ENCODE results near the gene SPATA25.

Gene SPATA25

GRCh38 chr20:45842169-45842812 is 45.1 kb downstream of the SPATA25 start:
- no peak for TF ChIP-seq CTCF (IDR thresholded peaks at IDR 0.05; ENCODE audit: low read depth, low read length)
- H3K4me3 ChIP-seq (ENCODE audit: low read depth, low read length): no peak overlapping the region
- H3K27me3 ChIP-seq (ENCODE audit: insufficient read depth, low read depth, severe bottlenecking): no peaks in the 10 kb centered on the region
- H3K36me3 ChIP-seq: peaks cover 34% of the 10 kb centered on the region
- DNase-seq: no peak
- H3K27ac ChIP-seq: no peak overlapping the region
- no peaks in the 10 kb centered on the region for H3K9me3 ChIP-seq (ENCODE audit: severe bottlenecking)

GRCh38 chr20:45841407-45842129 is 45.9 kb downstream of the SPATA25 start:
- H3K4me3 ChIP-seq (ENCODE audit: low read depth, low read length): no peak overlapping the region
- H3K36me3 ChIP-seq: peaks cover 34% of the 10 kb centered on the region

GRCh38 chr20:45840700-45841198 is 46.7 kb downstream of the SPATA25 start:
- no peak for TF ChIP-seq CTCF (IDR thresholded peaks at IDR 0.05; ENCODE audit: low read depth, low read length)
- no peaks in the 10 kb centered on the region for H3K27me3 ChIP-seq (ENCODE audit: insufficient read depth, low read depth, severe bottlenecking)
- no peak overlapping the region for H3K27ac ChIP-seq
- no peak overlapping the region for H3K4me3 ChIP-seq (ENCODE audit: low read depth, low read length)
- no peaks in the 10 kb centered on the region for H3K9me3 ChIP-seq (ENCODE audit: severe bottlenecking)
- peaks cover 29% of the 10 kb centered on the region for H3K36me3 ChIP-seq
- DNase-seq: no peak

More at GRCh38 chr20:45841407-45842129, 45.9 kb downstream of the SPATA25 start:
- H3K27ac ChIP-seq: no peak overlapping the region
- TF ChIP-seq CTCF (IDR thresholded peaks at IDR 0.05; ENCODE audit: low read depth, low read length): no peak
- no peaks in the 10 kb centered on the region for H3K27me3 ChIP-seq (ENCODE audit: insufficient read depth, low read depth, severe bottlenecking)
- DNase-seq: no peak
- no peaks in the 10 kb centered on the region for H3K9me3 ChIP-seq (ENCODE audit: severe bottlenecking)

GRCh38 chr20:45836841-45837240 is 50.6 kb downstream of the SPATA25 start:
- peaks cover 16% of the 10 kb centered on the region; the same call in 1 of the 2 replicates for H3K36me3 ChIP-seq
- no peaks in the 10 kb centered on the region for H3K27me3 ChIP-seq (ENCODE audit: insufficient read depth, low read depth, severe bottlenecking)
- no peaks in the 10 kb centered on the region for H3K9me3 ChIP-seq (ENCODE audit: severe bottlenecking)
- no peak overlapping the region for H3K4me3 ChIP-seq (ENCODE audit: low read depth, low read length)
- no peak for TF ChIP-seq CTCF (IDR thresholded peaks at IDR 0.05; ENCODE audit: low read depth, low read length)
- no peak for DNase-seq
- H3K27ac ChIP-seq: no peak overlapping the region
